A673 (cell line): ENCODE measurements around the gene DTWD2. TPM values are rescaled to one million over a fixed set of nuclear protein-coding genes. Genes with fewer than 3 reads are reported as not detected.

ENCODE experiments used
- BruUV-seq: library from RNA; stranded (reverse); fragments of 400-500 nt; replicated peaks from 2 replicates; lab custom pipeline; 2021; lab: Mats Ljungman, UMichigan
- CTCF ChIA-PET: fragments of 300-600 bp; sonication (Branson Sonifier 250); formaldehyde crosslinking; loops from one replicate; lab custom pipeline; 2022; ENCODE audit warnings: antibody characterized with exemption; lab: Charles Lee
- POLR2A ChIA-PET: fragments of 300-600 bp; sonication (Branson Sonifier 250); formaldehyde crosslinking; loops from one replicate; lab custom pipeline; 2022; ENCODE audit warnings: antibody characterized with exemption; ENCODE audit not compliant: low non-redundant PET; lab: Charles Lee
- DNase-seq: peaks from one replicate; pipeline ENCODE4 v3.0.0-alpha.2; 2015; ENCODE audit warnings: low spot score
- H3K27ac ChIP-seq: fragments of 200-600 bp; sonication (generic); 2 replicates; pipeline ENCODE4 v1.5.1; 2016; ENCODE audit warnings: mixed run types, low read depth, mild to moderate bottlenecking, mixed read lengths, antibody characterized with exemption, low read length; ENCODE audit not compliant: poor library complexity, severe bottlenecking
- H3K27me3 ChIP-seq: fragments of 200-600 bp; sonication (generic); replicated peaks from 2 replicates; pipeline ENCODE4 v1.6.1; 2017; ENCODE audit warnings: mixed run types, low read depth, mild to moderate bottlenecking, mixed read lengths, antibody characterized with exemption, low read length; ENCODE audit not compliant: insufficient read depth, poor library complexity
- H3K36me3 ChIP-seq: fragments of 200-600 bp; sonication (generic); 2 replicates; pipeline ENCODE4 v1.6.1; 2016; ENCODE audit warnings: mixed run types, mild to moderate bottlenecking, mixed read lengths, antibody characterized with exemption, low read length; ENCODE audit not compliant: insufficient read depth, poor library complexity, severe bottlenecking
- H3K4me1 ChIP-seq: fragments of 200-600 bp; sonication (generic); 2 replicates; pipeline ENCODE4 v1.6.1; 2017; ENCODE audit warnings: mixed run types, mild to moderate bottlenecking, mixed read lengths, antibody characterized with exemption, low read length; ENCODE audit not compliant: insufficient read depth, poor library complexity, severe bottlenecking
- H3K4me3 ChIP-seq: fragments of 200-600 bp; sonication (generic); 2 replicates; pipeline ENCODE4 v1.5.1; 2016; ENCODE audit warnings: low read depth, mixed run types, mild to moderate bottlenecking, mixed read lengths, low read length; ENCODE audit not compliant: poor library complexity, severe bottlenecking
- H3K9me3 ChIP-seq: fragments of 200-600 bp; sonication (generic); 2 replicates; pipeline ENCODE4 v1.6.1; 2016; ENCODE audit warnings: mixed run types, low read depth, mild to moderate bottlenecking, mixed read lengths, antibody characterized with exemption, low read length; ENCODE audit not compliant: poor library complexity, severe bottlenecking
- CTCF ChIP-seq: fragments of 300-800, 200-600 bp; sonication (generic); conservative IDR thresholded peaks from 2 replicates; pipeline ENCODE4 v1.5.1; 2017; ENCODE audit warnings: low read depth, mild to moderate bottlenecking, antibody characterized with exemption, low read length, moderate library complexity, mixed read lengths
- EZH2 ChIP-seq: fragments of 200-600 bp; sonication (generic); IDR thresholded peaks from 2 replicates; pipeline ENCODE4 v1.6.1; 2017; ENCODE audit warnings: borderline replicate concordance, low read depth, mild to moderate bottlenecking, mixed read lengths, antibody characterized with exemption, low read length; ENCODE audit not compliant: poor library complexity, severe bottlenecking
- intact Hi-C: fragments of 100-400 bp; cut with micrococcal nuclease; formaldehyde crosslinking; loops from one replicate; pipeline ENCODE4 v1.10.0; 2022; ENCODE audit not compliant: unreplicated experiment
- total RNA-seq: library from RNA; stranded (reverse); gene quantifications from 2 replicates; pipeline ENCODE4 v1.2.3, GENCODE V29; 2021

The DTWD2 gene
- total RNA-seq, 1 experiment from 2014 or later: 12.1 TPM

GRCh38 chr5:119011186-119011585 is 22.8 kb upstream of the DTWD2 start:
- CTCF ChIA-PET: no interaction called here
- POLR2A ChIA-PET: no interaction called here
- no TSS peak for BruUV-seq

GRCh38 chr5:119010206-119010605 is 21.9 kb upstream of the DTWD2 start:
- ChIA-PET POLR2A (no interaction called here), CTCF (no interaction called here)
- Histone ChIP-seq H3K27me3 (no peaks in the 10 kb centered on the region), H3K4me3 (no peak overlapping the region), H3K27ac (no peak overlapping the region), H3K9me3 (no peaks in the 10 kb centered on the region), H3K4me1 (no peaks in the 10 kb centered on the region), H3K36me3 (no peaks in the 10 kb centered on the region)
- DNase-seq: no peak
- BruUV-seq: no TSS peak
- intact Hi-C loops: no loop called here
- TF ChIP-seq EZH2: no peak
- TF ChIP-seq CTCF: no peak

More at GRCh38 chr5:119011186-119011585, 22.8 kb upstream of the DTWD2 start:
- no peak for DNase-seq
- Histone ChIP-seq H3K9me3 (no peaks in the 10 kb centered on the region), H3K27me3 (no peaks in the 10 kb centered on the region), H3K4me1 (no peaks in the 10 kb centered on the region), H3K4me3 (no peak overlapping the region), H3K36me3 (no peaks in the 10 kb centered on the region), H3K27ac (no peak overlapping the region)
- TF ChIP-seq EZH2 (no peak), CTCF (no peak)
- intact Hi-C loops: no loop called here

- DNase-seq: no peak
- no TSS peak for BruUV-seq
- Histone ChIP-seq H3K27ac (no peak overlapping the region), H3K27me3 (no peaks in the 10 kb centered on the region), H3K4me1 (no peaks in the 10 kb centered on the region), H3K36me3 (no peaks in the 10 kb centered on the region), H3K9me3 (no peaks in the 10 kb centered on the region), H3K4me3 (no peak overlapping the region)
- no peak for TF ChIP-seq CTCF
- TF ChIP-seq EZH2: no peak
- ChIA-PET POLR2A (no interaction called here), CTCF (no interaction called here)
- intact Hi-C loops: no loop called here
Measured at GRCh38 chr5:119009131-119009530, 20.8 kb upstream of the DTWD2 start.
